ENCODE measurements around the gene GIT2. TPM values are rescaled to one million over a fixed set of nuclear protein-coding genes. Genes with fewer than 3 reads are reported as not detected.
"Not testable (repeated sequence)": the region's sequence is repeated elsewhere in the genome, so short reads cannot be mapped to it uniquely, and the experiment has no call there.

Gene GIT2
- total RNA-seq, 4 donors from 2014 or later = 25.3 to 64.0 (median 44.0) TPM

DNA sequence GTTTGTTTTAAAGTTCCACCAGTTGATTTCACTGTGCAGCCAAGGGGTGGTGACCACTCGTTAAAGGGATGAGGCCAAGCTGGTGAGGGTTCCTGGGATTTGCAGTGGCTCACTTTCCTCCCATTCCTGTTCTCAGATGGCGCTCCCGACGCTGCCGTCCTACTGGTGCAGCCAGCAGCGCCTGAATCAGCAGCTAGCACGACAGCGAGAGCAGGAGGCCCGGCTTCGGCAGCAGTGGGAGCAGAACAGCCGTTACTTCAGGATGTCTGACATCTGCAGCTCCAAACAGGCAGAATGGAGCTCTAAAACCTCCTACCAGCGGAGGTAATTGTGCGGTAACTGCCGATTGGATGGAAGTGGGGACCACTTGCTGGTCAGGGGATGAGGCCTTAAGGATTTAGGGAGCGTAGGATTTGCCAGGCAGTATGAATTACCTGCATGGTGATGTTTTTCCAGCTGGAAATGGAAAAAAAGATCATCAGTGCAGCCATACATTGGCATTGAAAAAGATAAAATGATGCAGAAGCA, 93.2 kb downstream of the GIT2 start:
- intact Hi-C loops (cut with DNase I; ENCODE audit: low total_unique reads) = no loop called here
- TF ChIP-seq POLR2A (IDR thresholded peaks at IDR 0.05) (no peak), EP300 (IDR thresholded peaks at IDR 0.05; ENCODE audit: low read depth) (no peak)
- TF ChIP-seq, protein P1, sequence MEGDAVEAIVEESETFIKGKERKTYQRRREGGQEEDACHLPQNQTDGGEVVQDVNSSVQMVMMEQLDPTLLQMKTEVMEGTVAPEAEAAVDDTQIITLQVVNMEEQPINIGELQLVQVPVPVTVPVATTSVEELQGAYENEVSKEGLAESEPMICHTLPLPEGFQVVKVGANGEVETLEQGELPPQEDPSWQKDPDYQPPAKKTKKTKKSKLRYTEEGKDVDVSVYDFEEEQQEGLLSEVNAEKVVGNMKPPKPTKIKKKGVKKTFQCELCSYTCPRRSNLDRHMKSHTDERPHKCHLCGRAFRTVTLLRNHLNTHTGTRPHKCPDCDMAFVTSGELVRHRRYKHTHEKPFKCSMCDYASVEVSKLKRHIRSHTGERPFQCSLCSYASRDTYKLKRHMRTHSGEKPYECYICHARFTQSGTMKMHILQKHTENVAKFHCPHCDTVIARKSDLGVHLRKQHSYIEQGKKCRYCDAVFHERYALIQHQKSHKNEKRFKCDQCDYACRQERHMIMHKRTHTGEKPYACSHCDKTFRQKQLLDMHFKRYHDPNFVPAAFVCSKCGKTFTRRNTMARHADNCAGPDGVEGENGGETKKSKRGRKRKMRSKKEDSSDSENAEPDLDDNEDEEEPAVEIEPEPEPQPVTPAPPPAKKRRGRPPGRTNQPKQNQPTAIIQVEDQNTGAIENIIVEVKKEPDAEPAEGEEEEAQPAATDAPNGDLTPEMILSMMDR (IDR thresholded peaks at IDR 0.05) = no peak
- DNase-seq = no peak
- H3K4me1 ChIP-seq = peaks cover 4 to 24% (median 16%) of the 10 kb centered on the region in 4 donors
- 85% methylated on average over 15 of the region's 15 CpGs; no CpG with 5 or more reads in 1 of the 2 donors for WGBS, 2 donors (ENCODE audit: low coverage in 1 of 2)
- no peaks in the 10 kb centered on the region for H3K9me3 ChIP-seq
- H3K27ac ChIP-seq = no peak overlapping the region
- no peaks in the 10 kb centered on the region for H3K27me3 ChIP-seq
- no peak overlapping the region for H3K4me3 ChIP-seq
- in situ Hi-C loops (cut with MboI; ENCODE audit: low pct_ligation_motif_present in 1 of 4, low pct_unique_long_range_greater_than_20kb in 1 of 4, low sequenced_read_pairs in 3 of 4) = no loop called here
- peaks cover 0 to 37% (median 16%) of the 10 kb centered on the region in 4 donors for H3K36me3 ChIP-seq

DNA sequence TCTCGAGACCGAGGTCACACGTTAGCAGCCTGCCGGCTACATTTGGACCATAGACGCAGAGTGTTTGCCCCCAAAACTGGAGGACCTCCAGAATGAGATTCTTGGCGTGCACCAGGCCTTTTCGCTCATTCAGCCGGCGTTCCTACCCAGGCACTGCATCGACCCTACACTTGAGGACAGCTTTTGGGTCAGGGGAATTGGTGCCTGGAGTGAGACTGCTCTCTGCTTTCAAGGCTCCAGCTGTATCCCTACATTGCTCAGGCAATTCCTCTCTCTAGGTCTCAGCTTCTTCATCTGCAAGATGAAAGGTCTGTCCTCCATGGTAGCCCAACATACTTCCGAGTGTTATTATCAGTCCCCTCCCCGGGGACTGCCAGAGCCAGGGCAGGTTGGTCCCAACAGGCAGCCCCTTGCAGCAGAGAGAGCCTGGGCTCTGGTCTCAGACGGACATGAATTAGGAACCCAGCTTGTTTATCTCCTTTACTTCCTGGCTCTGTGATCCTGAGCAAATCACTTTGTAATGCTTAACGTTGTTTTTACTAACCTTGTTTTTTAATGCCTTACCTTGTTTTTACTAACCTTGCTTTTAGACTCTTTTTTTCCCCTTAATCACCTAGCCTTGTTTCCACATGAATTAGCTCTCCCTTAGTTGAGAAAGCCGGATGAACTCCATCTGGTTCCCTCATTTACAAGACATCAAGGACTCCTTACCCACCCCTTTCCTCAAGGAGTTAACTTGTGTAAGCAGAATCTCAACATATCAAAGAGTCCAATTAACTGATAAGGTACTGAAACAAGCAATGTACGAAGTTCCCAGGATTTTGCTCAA, 95.2 kb downstream of the GIT2 start:
- peaks cover 4 to 24% (median 16%) of the 10 kb centered on the region in 4 donors for H3K4me1 ChIP-seq
- DNase-seq = no peak
- no peaks in the 10 kb centered on the region for H3K27me3 ChIP-seq
- TF ChIP-seq POLR2AphosphoS5 (IDR thresholded peaks at IDR 0.05) = no peak
- no peak for TF ChIP-seq POLR2A (IDR thresholded peaks at IDR 0.05)
- no peak for TF ChIP-seq EP300 (IDR thresholded peaks at IDR 0.05; ENCODE audit: low read depth)
- TF ChIP-seq, protein P1 (IDR thresholded peaks at IDR 0.05) = no peak
- in situ Hi-C loops (cut with MboI; ENCODE audit: low pct_ligation_motif_present in 1 of 4, low pct_unique_long_range_greater_than_20kb in 1 of 4, low sequenced_read_pairs in 3 of 4) = no loop called here
- H3K27ac ChIP-seq = peak overlapping the region; percentile 78 to 87 (median 82)
- 2 to 13% methylated on average over 3 to 16 of the region's 16 CpGs for WGBS, 2 donors (ENCODE audit: low coverage in 1 of 2)
- H3K9me3 ChIP-seq = no peaks in the 10 kb centered on the region
- intact Hi-C loops (cut with DNase I; ENCODE audit: low total_unique reads) = no loop called here
- H3K4me3 ChIP-seq = peak overlapping the region; percentile 68 to 90 (median 80)
- peaks cover 0 to 28% (median 12%) of the 10 kb centered on the region in 4 donors for H3K36me3 ChIP-seq

DNA sequence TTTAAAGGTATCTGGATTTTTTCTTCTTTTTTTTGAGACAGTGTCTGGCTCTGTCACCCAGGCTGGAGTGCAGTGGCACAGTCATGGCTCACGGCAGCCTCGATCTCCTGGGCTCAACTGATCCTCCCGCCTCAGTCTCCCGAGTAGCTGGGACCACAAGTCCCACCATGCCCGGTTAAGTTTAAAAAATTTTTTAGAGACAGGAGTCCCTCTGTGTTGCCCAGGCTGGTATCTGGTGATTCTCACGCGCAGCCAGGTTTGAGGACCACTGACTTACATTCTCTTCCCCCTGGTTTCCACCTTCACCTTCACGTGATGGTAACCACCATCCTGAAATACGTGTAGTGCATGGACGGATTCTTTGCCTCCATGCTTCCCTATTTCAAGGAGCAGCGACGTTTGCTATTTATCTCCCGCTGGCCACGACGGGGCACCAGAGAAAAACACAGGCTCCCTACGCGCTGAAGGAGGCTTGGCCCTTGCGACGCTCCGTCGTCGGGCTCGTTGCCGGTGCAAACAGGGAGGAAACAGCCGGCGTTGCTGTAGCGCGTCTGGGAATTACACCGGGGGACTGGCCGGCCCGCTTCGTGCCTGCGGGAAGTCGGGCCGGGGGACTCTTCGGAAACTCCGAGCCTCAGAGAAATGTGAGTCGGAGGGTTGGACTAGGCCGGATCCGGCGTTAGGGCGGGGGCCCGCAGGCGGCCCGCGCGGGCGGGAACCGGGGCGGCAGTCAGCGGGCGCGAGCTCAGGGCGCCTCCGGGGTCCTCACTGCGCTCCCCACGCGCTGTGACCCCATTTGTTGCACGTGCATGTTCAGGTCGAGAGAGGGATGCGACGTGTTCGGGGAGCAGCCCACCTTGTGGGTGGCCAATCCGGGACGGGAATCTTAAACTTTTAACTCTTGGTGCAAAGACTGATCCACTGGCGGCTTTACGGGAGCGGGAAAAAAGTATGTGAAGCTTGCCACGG, 96.1 kb downstream of the GIT2 start, which contains the start of gene TCHP:
Gene TCHP, plus strand, starts transcription at position 492 of the 969 bp plus-strand sequence. CDS start 2,753 bp downstream, outside the sequence.
- 1 to 2% methylated on average over 11 to 52 of the region's 69 CpGs for WGBS, 2 donors (ENCODE audit: low coverage in 1 of 2)
- DNase-seq = peak; percentile 88
- no peaks in the 10 kb centered on the region for H3K27me3 ChIP-seq
- intact Hi-C loops (cut with DNase I; ENCODE audit: low total_unique reads) (no loop called here), in situ Hi-C loops (cut with MboI; ENCODE audit: low pct_ligation_motif_present in 1 of 4, low pct_unique_long_range_greater_than_20kb in 1 of 4, low sequenced_read_pairs in 3 of 4) (no loop called here)
- no peaks in the 10 kb centered on the region for H3K9me3 ChIP-seq
- peak within 1 kb of the TSS; percentile 78 to 87 (median 82) for H3K27ac ChIP-seq
- TF ChIP-seq, protein P1 (IDR thresholded peaks at IDR 0.05) = peak in 3 of 5 experiments; percentile 13 to 46 (median 21)
- peak; percentile 24 for TF ChIP-seq POLR2A (IDR thresholded peaks at IDR 0.05)
- no peak for TF ChIP-seq EP300 (IDR thresholded peaks at IDR 0.05; ENCODE audit: low read depth)
- peak; percentile 76 to 86 (median 82) for TF ChIP-seq POLR2AphosphoS5 (IDR thresholded peaks at IDR 0.05)
- H3K4me3 ChIP-seq = peak within 1 kb of the TSS; percentile 68 to 90 (median 80)
- H3K4me1 ChIP-seq = peaks cover 4 to 24% (median 16%) of the 10 kb centered on the region in 4 donors
- peaks cover 0 to 20% (median 8%) of the 10 kb centered on the region in 4 donors for H3K36me3 ChIP-seq

DNA sequence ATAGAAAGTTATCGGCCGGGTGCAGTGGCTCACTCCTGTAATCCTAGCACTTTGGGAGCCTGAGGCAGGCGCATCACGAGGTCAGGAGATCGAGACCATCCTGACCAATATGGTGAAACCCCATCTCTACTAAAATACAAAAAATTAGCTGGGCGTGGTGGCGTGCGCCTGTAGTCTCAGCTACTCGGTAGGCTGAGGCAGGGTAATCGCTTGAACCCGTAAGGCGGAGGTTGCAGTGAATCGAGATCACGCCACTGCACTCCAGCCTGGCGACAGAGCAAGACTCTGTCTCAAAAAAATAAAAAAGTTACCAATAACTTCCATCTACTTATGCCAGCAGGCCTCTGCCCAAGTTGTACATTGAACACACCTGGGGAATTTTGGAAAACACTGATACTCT, 96.8 kb downstream of the GIT2 start:
- Histone ChIP-seq H3K27ac (peak overlapping the region in 3 of 4 donors; percentile 81 to 87 (median 84)), H3K36me3 (peaks cover 0 to 13% (median 5%) of the 10 kb centered on the region in 4 donors), H3K4me1 (peaks cover 4 to 24% (median 16%) of the 10 kb centered on the region in 4 donors), H3K4me3 (peak overlapping the region in 2 of 4 donors; percentile 68 to 81)
- DNase-seq; H3K9me3 ChIP-seq; H3K27me3 ChIP-seq; intact Hi-C loops (cut with DNase I; ENCODE audit: low total_unique reads); in situ Hi-C loops (cut with MboI; ENCODE audit: low pct_ligation_motif_present in 1 of 4, low pct_unique_long_range_greater_than_20kb in 1 of 4, low sequenced_read_pairs in 3 of 4): not testable (repeated sequence)
- 92 to 94% methylated on average over 9 to 15 of the region's 15 CpGs for WGBS, 2 donors (ENCODE audit: low coverage in 1 of 2)

Data from transverse colon (tissue), 4 donors.